ENCODE measurements around the gene SYT12.

GRCh38 chr11:66986178-66986545 lies 36.8 kb upstream of the SYT12 start:
- TF ChIP-seq POLR2A (IDR thresholded peaks at IDR 0.05; ENCODE audit: low read length) (no peak), GATA1 (IDR thresholded peaks at IDR 0.05; ENCODE audit: low read depth, low read length) (no peak)
